HG03457 (cell line): ENCODE measurements around the gene COX19.
"Not testable (repeated sequence)": the region's sequence is repeated elsewhere in the genome, so short reads cannot be mapped to it uniquely, and the experiment has no call there.

Experiments used
- ATAC-seq: cut with Tn5 transposase; IDR thresholded peaks from one replicate; pipeline ENCODE4 v1.9.1; 2021; ENCODE audit warnings: moderate number of reproducible peaks; ENCODE audit not compliant: unreplicated experiment

The COX19 gene

DNA sequence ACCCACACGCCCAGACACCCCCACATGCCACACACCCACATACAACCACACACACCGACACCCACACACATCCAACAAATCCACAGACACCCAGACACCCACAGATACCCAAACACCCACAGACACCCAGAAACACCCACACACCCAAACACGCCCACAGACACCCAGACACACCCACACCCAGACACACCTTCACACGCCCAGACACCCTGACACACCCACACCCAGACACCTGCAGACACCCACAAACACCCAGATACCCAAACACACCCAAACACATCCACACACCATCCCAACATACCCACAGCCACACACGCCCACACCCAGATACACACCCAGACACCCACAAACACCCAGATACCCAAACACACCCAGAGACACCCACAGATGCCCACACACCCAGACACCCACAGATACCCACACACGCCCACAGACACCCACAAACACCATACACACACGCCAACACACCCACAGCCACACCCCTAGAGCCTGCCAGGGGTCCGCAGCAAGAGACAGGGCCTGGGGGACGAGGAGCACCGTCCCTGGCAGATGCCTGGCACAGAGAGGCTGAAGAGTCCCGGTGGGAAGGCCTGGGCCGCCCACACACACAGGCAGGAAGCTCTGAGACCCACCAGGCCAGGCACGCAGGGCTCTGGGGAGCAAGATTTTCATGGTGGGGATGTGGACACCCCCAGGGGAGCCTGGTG is 36.1 kb upstream of the COX19 start:
- ATAC-seq: no peak

DNA sequence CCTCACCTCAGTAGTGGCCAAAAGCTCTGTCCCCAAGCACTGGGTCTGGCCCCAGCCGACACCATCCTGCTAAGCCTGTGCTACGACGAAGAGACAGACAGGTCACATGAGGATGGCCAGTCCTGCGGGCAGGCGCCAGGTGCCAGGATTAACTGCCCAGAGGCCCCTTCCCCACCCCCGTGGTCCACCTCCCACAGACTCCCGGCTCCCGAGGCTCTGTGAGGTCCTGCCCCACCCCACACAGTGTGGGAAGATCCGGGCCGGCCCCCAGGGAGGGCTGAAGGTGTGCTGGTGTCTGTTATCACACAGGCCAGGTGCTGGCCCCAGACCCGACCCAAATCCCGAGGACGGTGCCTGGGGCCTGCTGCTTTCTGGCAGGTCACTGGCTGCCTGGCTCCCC is 34.9 kb upstream of the COX19 start:
- ATAC-seq: no peak

DNA sequence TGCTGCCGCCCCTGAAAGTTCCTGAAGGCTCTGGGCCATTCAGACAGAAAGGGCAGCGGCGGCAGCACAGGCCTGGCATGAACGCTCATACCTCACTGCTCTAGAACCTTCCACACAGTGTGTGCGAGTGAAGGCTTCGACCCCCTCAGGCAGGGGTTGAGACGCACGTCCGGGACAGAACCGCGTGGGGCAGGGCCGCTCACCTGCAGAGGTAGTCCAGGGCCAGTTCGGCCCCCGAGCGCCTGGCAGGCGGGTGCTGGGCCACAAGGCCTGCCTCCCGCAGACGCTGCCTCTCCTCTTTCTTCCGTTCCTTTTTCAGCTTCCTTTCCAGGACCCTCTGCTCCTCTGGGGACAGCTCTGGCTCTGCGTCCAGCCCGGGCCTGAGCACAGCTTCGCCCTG is 34.4 kb upstream of the COX19 start:
- no peak for ATAC-seq

DNA sequence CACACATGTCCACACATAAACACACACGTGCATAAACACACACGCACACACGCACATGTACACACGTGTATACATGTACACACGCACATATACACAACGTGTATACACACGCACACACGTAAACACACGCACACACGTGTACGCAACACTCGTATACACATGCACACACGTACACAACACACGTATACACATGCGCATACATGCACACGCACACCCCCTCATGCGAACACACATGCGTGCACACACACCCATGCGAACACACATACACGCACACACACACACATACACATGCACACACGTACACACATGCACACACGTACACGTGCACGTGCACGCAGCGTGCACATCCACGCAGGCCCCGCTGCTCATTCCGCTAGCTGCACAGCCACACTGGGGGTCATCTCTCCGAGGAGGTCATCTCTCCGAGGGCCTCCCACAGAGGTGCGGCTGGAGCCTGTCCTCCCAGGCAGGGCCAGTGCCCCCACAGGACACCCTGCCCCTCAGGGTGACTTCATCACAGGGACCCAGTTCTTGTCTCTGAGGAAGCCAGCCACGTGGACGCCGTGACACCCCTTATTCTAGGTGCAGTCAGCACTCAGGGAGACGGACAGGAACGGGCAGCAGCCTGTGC is 33.5 kb upstream of the COX19 start:
- no peak for ATAC-seq

DNA sequence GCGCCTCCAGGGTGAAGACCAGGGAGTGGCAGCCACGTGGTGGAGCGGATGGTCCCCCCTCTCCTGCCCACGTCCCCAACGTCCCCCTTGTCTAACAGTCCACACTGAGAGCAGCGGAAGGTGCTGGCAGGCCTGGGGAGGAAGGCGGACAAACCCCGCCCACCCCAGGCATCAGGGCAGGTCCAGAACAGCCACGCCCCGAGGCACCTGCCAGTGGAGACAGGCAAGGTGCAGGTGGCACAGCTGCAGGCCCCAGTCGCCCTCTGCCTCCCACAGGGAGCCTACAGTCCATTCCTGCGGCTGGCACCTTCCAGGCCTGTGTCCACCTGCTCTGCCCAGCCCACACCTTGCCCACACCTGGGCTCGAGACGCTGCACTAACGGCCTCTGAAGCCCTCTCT is 32.6 kb upstream of the COX19 start:
- ATAC-seq: no peak

DNA sequence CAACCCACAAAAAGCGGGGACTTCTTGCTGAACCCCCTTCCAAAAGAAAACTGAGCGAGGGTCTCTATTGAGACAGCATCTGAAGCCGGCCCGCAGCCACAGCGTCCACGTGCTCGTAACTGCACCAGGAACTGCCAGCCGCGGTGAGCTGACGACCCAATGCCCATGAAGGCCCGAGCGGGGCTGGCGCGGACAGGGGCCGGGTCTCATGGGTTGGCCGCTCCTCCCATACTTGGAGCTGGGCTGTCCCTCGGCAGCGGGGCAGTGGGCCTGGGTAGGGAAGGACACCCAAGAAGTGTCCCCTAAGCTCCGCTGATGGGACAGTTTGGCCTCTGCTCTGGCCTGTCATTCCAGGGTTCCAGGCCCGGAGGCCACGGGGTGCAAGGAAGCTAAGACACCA is 30.0 kb upstream of the COX19 start:
- no peak for ATAC-seq

DNA sequence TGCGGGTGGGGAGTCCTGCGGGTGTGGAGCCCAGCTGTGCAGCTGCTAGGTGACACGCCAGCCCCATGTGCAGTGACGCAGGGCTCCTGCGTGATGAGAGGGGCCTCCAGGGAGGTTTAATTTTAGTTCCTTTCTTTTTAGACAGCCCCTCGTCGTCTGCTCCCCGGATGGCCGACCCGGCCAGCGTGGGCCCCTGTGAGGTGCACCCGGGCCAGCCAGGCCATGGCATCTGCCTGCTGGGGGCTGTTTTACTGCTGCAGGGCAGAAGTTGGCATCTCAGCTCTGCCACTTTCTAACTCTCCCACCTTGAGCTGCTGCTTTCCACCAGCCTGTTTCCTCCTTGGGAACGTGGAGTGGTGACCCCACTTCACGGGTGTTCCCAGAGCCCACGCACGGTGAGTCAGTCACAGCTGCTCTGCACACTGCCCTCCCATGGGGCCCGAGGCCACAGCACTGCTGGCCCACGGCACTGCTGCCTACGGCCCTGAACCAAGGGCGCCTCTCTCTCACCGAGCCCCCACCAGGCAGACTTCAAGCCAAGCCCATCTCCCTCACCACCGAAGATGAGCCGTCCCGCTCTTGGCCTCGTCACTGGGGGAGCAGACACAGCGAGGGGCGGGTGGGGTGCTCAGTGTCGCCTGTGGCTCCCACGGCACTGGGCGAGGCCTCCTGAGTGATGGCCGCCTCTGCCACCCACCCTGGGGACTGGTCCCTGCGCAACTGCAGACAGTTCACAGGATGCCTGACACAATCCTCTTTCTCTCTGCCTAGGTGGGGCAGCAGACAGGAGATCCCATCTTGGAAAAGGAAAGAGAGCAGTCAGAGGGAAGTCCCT is 28.9 kb upstream of the COX19 start:
- ATAC-seq: no peak

DNA sequence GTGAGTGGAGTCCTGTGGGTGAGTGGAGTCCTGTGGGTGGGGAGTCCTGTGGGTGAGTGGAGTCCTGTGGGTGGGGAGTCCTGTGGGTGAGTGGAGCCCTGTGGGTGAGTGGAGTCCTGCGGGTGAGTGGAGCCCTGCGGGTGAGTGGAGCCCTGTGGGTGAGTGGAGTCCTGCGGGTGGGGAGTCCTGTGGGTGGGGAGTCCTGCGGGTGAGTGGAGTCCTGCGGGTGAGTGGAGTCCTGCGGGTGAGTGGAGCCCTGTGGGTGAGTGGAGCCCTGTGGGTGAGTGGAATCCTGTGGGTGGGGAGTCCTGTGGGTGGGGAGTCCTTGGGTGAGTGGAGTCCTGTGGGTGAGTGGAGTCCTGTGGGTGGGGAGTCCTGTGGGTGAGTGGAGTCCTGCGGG is 27.1 kb upstream of the COX19 start:
- ATAC-seq: not testable (repeated sequence)

DNA sequence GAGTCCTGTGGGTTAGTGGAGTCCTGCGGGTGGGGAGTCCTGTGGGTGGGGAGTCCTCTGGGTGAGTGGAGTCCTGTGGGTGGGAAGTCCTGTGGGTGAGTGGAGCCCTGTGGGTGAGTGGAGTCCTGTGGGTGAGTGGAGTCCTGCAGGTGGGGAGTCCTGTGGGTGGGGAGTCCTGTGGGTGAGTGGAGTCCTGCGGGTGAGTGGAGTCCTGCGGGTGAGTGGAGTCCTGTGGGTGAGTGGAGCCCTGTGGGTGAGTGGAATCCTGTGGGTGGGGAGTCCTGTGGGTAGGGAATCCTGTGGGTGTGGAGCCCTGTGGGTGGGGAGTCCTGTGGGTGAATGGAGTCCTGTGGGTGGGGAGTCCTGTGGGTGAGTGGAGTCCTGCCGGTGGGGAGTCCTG is 26.7 kb upstream of the COX19 start:
- ATAC-seq: not testable (repeated sequence)

DNA sequence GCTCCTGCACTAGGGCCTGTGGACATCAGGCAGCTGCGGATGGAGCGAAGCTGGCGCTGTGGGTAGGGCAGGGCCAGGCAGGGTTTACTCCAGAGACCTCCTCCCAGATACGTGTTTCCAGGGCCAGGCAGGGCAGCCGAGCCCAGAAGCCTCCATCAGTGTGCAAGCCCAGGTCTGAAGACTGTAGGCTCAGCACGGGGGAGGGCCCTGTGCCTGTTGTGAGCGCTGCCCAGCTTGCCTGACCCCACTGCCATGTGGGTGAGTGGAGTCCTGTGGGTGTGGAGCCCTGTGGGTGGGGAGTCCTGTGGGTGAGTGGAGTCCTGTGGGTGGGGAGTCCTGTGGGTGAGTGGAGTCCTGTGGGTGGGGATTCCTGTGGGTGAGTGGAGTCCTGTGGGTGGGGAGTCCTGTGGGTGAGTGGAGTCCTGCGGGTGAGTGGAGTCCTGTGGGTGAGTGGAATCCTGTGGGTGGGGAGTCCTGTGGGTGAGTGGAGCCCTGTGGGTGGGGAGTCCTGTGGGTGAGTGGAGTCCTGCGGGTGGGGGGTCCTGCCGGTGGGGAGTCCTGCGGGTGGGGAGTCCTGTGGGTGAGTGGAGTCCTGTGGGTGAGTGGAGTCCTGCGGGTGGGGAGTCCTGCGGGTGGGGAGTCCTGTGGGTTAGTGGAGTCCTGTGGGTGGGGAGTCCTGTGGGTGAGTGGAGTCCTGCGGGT is 25.9 kb upstream of the COX19 start:
- ATAC-seq: not testable (repeated sequence)

DNA sequence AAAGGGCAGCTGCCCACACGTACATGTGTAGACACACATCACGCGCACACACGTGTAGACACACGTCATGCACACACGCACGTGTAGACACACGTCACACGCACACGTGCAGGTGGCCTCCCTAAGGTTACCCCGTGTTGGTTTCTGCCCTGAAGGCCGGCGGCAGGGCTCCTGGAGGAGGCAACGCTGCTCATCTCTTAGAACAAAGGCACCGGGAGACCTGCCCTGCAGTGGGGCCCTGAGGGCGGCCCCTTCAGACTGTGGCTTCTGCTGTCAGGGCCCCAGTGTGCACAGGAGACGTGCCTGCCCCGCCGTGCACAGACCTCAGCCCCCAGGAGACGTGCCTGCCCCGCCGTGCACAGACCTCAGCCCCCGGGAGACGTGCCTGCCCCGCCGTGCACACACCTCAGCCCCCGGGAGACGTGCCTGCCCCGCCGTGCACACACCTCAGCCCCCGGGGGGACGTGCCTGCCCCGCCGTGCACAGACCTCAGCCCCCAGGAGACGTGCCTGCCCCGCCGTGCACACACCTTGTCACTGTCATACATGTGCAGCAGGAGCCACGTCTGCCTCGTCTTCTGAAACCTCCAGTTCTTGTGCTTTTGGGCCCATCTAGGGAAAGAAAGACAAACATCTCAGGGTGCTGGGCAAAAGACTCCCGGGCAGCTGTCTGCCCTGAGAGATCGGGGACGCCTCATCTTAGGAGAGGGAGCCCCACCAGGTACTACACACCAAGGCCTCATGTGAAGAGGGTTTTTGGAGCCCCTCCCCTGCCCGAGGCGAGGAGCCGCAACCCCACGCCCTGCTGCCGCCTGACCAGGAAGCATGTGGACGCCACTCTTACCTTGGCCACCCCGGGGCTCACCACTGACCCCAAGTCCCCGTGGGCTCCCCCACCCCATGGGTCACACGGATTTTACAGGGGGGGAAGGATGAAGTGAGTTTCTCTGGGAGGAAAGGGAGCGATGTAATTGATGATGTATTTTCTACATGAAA is 24.9 kb upstream of the COX19 start:
- ATAC-seq: no peak

DNA sequence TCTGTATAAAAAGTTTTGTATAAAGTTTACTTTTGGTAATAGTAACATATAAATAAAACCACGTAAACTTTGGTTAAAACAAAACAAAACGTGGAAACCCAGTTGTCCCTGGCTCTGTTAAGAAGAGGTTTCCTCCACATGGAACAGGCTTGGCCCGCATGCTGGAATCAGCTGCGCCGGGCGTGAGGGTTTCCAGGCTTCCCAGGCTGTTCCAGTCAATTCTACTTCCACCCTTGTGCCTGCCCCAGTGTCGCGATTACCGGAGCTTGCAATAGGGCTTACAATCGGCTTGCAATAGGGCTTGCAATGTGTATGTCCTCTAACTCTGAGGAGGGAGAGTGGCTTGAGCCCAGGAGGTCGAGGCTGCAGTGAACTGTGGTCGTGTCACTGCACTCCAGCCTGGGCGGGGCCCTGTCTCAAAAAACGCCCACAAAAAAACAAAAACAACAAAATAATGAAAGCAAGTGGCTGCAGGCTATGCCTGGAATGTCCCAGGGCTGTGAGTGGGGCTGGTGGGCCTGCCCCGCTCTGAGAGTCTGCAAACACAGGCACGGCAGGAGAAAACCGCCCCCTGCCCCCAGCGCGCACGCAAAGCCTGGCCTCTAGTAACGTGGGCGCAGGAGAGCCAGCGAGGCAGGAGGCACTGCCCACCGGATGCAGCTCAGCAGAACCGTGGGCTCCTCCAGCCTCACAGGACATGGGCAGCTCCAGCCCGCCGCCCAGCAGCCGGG is 24.0 kb upstream of the COX19 start:
- no peak for ATAC-seq

DNA sequence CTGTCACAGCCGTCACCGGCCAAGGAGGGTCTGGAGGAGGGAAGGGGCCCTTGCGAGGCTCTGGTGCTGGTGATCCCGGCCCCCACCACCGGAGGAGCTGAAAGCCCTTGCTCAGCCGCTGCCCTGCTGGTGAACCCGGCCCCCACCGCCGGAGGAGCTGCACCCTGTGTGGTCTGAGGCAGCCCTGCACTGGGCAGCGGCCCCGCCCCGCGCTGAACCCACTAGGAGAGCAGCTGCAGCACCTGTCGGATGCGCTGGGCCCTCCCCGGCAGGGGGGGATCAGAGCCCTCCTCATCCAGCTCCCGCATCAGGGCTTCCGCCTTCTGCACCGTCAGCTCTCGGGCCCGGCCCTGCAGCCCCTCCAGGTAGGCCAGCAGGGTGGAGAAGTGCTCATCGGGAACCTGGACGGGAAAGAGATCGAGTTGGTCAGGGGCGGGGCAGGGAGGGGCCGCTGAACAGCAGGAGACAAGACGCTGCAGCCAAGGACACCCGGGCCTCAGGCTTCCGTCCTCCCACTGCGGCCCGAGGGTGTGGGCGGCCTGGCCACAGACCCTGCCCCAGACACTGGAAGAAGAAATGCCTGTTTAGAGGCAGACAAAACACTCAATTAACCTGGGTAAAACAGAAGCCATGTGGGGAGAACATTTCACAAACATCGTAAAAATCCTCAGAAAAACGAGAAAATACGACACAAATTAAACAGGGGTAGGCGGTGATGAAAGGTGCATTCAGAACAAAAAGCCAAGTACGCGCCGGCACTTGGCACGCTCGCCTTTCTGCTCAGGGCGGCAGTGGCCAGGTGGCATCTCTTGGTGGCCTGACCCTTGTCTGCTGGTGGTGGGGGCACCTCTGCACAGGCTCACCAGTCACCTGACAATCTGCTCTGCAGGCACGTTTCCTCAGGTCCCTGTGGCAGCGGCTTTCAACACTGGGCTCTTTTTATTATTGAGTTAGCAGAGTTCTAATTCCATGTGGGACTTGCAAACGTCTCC is 22.4 kb upstream of the COX19 start:
- ATAC-seq: no peak

DNA sequence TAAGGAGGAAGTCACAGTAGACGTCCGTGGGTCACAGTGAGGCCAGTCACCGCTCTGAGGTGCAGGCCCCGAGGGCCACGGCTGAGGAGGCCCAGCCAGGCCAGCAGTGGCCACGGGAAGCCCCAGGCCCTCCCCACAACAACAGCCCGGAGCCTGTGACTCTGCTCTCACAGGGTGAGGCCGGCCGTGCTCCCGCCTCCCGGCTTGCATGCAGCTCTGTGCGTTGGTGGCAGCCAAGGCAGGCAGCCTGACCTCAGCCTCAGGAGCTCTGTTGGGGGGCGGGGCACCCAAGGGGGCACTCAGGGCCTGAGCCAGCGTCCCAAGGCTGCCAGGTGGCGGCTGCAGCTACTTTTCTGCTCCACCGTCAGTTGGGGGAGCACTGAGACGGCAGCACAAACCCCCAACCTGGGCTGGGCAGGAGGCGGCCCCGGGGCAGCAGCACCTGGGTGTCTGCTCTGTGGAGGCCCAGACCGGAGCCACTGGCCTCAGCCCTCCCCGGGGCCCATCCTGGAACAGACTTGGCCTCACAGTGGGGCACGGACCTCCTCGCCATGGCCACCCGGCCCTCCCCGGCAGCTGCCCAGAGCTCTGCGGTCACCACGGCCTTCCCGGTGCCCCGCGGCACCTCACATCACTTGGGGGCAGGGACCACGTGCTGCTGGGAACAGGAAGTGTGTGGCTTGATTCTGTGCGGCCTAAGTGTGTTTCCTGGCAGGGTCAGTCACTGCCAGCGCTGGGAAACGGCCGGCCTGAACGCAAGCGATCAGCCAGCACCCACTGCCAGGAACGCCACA is 20.9 kb upstream of the COX19 start:
- ATAC-seq: no peak

DNA sequence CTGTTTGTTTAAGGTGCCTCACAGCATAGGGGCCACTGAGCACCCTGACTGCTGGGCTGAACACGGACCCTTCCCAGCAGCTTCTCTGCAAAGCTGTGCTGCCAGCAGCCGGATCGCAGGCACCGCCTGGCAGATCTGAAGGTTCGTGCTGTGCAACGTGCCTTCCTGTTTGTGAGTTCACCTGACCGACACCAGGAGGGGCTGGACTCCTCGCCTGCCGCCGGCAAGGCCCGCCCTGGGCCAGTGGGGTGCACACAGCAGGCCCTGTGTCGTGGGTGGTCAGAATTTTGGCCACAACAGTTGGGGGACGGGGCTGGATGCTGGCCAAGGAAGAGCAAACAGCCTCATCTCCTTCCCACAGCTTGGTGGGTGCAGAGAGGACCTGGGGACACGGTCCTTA is 20.2 kb upstream of the COX19 start:
- ATAC-seq: no peak

DNA sequence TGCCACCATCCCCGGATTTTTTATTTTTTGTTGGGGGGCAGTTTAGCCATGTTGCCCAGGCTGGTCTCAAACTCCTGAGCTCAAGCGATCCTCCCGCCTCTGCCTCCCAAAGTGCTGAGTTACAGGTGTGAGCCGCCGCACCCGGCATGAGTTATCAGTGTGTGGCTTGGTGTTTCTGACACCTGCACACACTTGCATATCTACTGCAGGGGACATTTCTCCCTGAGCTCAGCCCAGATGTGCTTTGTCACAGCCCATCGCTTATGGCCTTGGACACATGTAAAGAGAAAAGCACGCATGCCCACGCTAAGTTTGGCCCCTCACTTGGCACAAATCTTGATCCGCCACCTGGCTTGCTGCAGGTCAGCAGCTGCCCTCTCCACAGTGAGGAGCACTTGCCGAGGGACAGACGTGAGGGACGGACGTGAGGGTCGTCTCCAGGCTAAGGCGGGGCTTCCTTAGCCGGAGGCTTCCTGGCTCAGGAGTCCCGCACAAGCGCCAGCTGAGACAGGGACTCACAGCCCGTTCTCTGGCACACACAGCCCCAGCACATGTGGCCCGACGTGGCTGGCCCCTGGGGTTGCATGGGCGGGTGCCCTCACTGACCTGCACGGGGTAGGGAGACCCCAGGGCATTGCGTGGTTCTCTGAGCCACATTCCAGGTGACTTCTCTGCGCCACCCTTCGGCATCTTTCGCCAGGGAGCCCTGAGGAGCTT is 19.4 kb upstream of the COX19 start:
- no peak for ATAC-seq
